A549 (cell line): ENCODE data around the gene THSD7A. TPM values are rescaled to one million over a fixed set of nuclear protein-coding genes. Genes with fewer than 3 reads are reported as not detected.

Source experiments
- ATAC-seq, 2 experiments: fragments of 200-7000 bp in 1 of 2; fragments of >200 bp in 1 of 2; cut with Nextera tagmentation in 1 of 2; cut with Tn5 transposase in 1 of 2; 3 replicates each; pipeline versions ENCODE4 v1.8.0 to v1.9.1; 2018 to 2020; ENCODE audit warnings: mild to moderate bottlenecking in 1 of 2, moderate library complexity in 1 of 2
- CTCF ChIA-PET: fragments of 300-600 bp; sonication (Branson Sonifier 250); formaldehyde crosslinking; extraction: SDS; loops from one replicate; lab custom pipeline; 2021; ENCODE audit warnings: antibody characterized with exemption, inconsistent platforms; lab: Yijun Ruan, JAX
- POLR2A ChIA-PET: fragments of 350-600 bp; formaldehyde crosslinking; extraction: SDS; loops from one replicate; lab custom pipeline; 2021; ENCODE audit warnings: antibody characterized with exemption, inconsistent platforms; lab: Yijun Ruan, JAX
- DNase-seq, 2 experiments: peaks; one replicate each; pipeline versions ENCODE4 v3.0.0 to v3.0.0-alpha.2; 2011 to 2016; ENCODE audit warnings: low read depth in 1 of 2, low spot score in 1 of 2
- FAIRE-seq: peaks from 2 replicates; lab custom pipeline; 2011; peaks lifted over from hg19 to GRCh38; lab: Jason Lieb, UNC
- H3K27ac ChIP-seq, 2 experiments: fragments of >200 bp; sonication (Bioruptor Twin); formaldehyde crosslinking; 3 replicates each; pipeline ENCODE4 v1.5.1; 2016 to 2017
- H3K4me1 ChIP-seq: fragments of >200 bp; sonication (Bioruptor Twin); formaldehyde crosslinking; 3 replicates; pipeline ENCODE4 v1.6.1; 2016
- H3K4me2 ChIP-seq: fragments of >200 bp; sonication (Bioruptor Twin); formaldehyde crosslinking; 3 replicates; pipeline ENCODE4 v1.6.1; 2016
- H3K4me3 ChIP-seq: fragments of >200 bp; sonication (Bioruptor Twin); formaldehyde crosslinking; 3 replicates; pipeline ENCODE4 v1.5.1; 2016
- H3K9me3 ChIP-seq: fragments of >200 bp; sonication (Bioruptor Twin); formaldehyde crosslinking; 3 replicates; pipeline ENCODE4 v1.6.1; 2016
- BHLHE40 ChIP-seq: IDR thresholded peaks from 2 replicates; pipeline ENCODE4 v1.6.1; 2012; ENCODE audit warnings: low read depth, low read length, inconsistent platforms
- CHD4 ChIP-seq: fragments of 200-600 bp; sonication (generic); IDR thresholded peaks from 2 replicates; pipeline ENCODE4 v1.6.1; 2016; ENCODE audit warnings: antibody characterized with exemption, mild to moderate bottlenecking, borderline replicate concordance
- EHF ChIP-seq: fragments of 250-450 bp; sonication (Bioruptor Pico); IDR thresholded peaks from 2 replicates; pipeline ENCODE4 v1.5.0; 2020; ENCODE audit warnings: mild to moderate bottlenecking
- EHMT2 ChIP-seq: fragments of 200-600 bp; sonication (generic); IDR thresholded peaks from 2 replicates; pipeline ENCODE4 v1.6.1; 2016; ENCODE audit warnings: antibody characterized with exemption, low read depth, mild to moderate bottlenecking, moderate library complexity
- ESRRA ChIP-seq: fragments of 150-350 bp; IDR thresholded peaks from 2 replicates; pipeline ENCODE4 v1.6.1; 2014; ENCODE audit warnings: mild to moderate bottlenecking, low read length, borderline replicate concordance
- FOSB ChIP-seq: fragments of 250-450 bp; sonication (Bioruptor Pico); IDR thresholded peaks from 2 replicates; pipeline ENCODE4 v1.5.0; 2020; ENCODE audit warnings: mild to moderate bottlenecking, moderate library complexity
- FOXS1 ChIP-seq: fragments of 250-450 bp; sonication (Bioruptor Pico); IDR thresholded peaks from 2 replicates; pipeline ENCODE4 v1.5.0; 2020; ENCODE audit warnings: mild to moderate bottlenecking, moderate library complexity
- HDAC2 ChIP-seq: fragments of 200-600 bp; sonication (generic); IDR thresholded peaks from 2 replicates; pipeline ENCODE4 v1.6.1; 2016
- HMGXB4 ChIP-seq: fragments of 250-450 bp; sonication (Bioruptor Pico); IDR thresholded peaks from 2 replicates; pipeline ENCODE4 v1.5.0; 2021; ENCODE audit warnings: mild to moderate bottlenecking, moderate library complexity, borderline replicate concordance
- JUN ChIP-seq, 2 experiments: fragments of >200 bp; sonication (Bioruptor Twin); formaldehyde crosslinking; IDR thresholded peaks; 2 replicates in 1 of 2; 3 replicates in 1 of 2; pipeline ENCODE4 v1.6.1; 2016 to 2017
- KDM5A ChIP-seq: fragments of 200-600 bp; sonication (generic); IDR thresholded peaks from 2 replicates; pipeline ENCODE4 v1.6.1; 2016; ENCODE audit warnings: antibody characterized with exemption, mild to moderate bottlenecking
- NFE2L2 ChIP-seq: fragments of 150-350 bp; conservative IDR thresholded peaks from 2 replicates; pipeline ENCODE4 v1.6.1; 2014; ENCODE audit warnings: low read length
- NPAS2 ChIP-seq: fragments of 250-450 bp; sonication (Bioruptor Pico); IDR thresholded peaks from 2 replicates; pipeline ENCODE4 v1.8.0; 2022; ENCODE audit warnings: mild to moderate bottlenecking, moderate library complexity, borderline replicate concordance
- NR3C1 ChIP-seq: fragments of >200 bp; sonication (Bioruptor Twin); formaldehyde crosslinking; IDR thresholded peaks from 3 replicates; pipeline ENCODE4 v1.6.1; 2017
- RFX5 ChIP-seq: fragments of 450-650 bp; IDR thresholded peaks from 2 replicates; pipeline ENCODE4 v1.7.1; 2014; ENCODE audit warnings: antibody characterized with exemption, mild to moderate bottlenecking, moderate library complexity
- RNF2 ChIP-seq: fragments of 200-600 bp; sonication (generic); IDR thresholded peaks from 2 replicates; pipeline ENCODE4 v1.6.1; 2016; ENCODE audit warnings: low read depth, mild to moderate bottlenecking, antibody characterized with exemption, moderate library complexity, borderline replicate concordance
- SREBF2 ChIP-seq: fragments of 450-650 bp; IDR thresholded peaks from 2 replicates; pipeline ENCODE4 v1.6.1; 2014; ENCODE audit warnings: mild to moderate bottlenecking, moderate library complexity
- USF2 ChIP-seq: fragments of 450-650 bp; IDR thresholded peaks from 2 replicates; pipeline ENCODE4 v1.6.1; 2014; ENCODE audit warnings: antibody characterized with exemption
- ZC3H11A ChIP-seq: fragments of 450-650 bp; IDR thresholded peaks from 2 replicates; pipeline ENCODE4 v1.6.1; 2014; ENCODE audit warnings: antibody characterized with exemption, mild to moderate bottlenecking
- WGBS: methylation state at CpG from one replicate; pipeline ENCODE4 v1.1.6; 2017; ENCODE audit errors: missing lambda C conversion rate; 5-methylcytosine and 5-hydroxymethylcytosine counted together
- polyA plus RNA-seq, 4 experiments: library from polyadenylated mRNA; depleted of rRNA in 3 of 4; stranded (reverse); fragments of >200 nt; fragmentation: RNase III in 1 of 4; extraction: RNeasy Plus Mini Kit Qiagen cat#74134 plus additional on column Dnase treatment in 1 of 4; gene quantifications; 2 replicates in 3 of 4; 3 replicates in 1 of 4; pipeline ENCODE4 v1.2.3, GENCODE V29; 2011 to 2017

THSD7A gene
- polyA plus RNA-seq, 2 of the 4 experiments (the other 2 are of a cell fraction): 5.7 to 11.8 TPM

GRCh38 chr7:11681461-11681860 is 150.5 kb downstream of the THSD7A start:
- no peak for FAIRE-seq
- no peak overlapping the region for H3K4me2 ChIP-seq
- ChIA-PET POLR2A (no interaction called here), CTCF (no interaction called here)
- TF ChIP-seq JUN (IDR thresholded peaks at IDR 0.05) (no peak), USF2 (no peak), CHD4 (no peak)
- H3K9me3 ChIP-seq: peaks cover 39% of the 10 kb centered on the region
- no peak for ATAC-seq
- no peak overlapping the region for H3K27ac ChIP-seq
- DNase-seq: no peak
- WGBS: 68% methylated on average over 3 of the region's 3 CpGs
- H3K4me1 ChIP-seq: no peaks in the 10 kb centered on the region
- no peak overlapping the region for H3K4me3 ChIP-seq

GRCh38 chr7:11675163-11675562 is 156.8 kb downstream of the THSD7A start:
- Histone ChIP-seq H3K27ac (no peak overlapping the region), H3K4me1 (peaks cover 6% of the 10 kb centered on the region; the same call in 2 of the 3 replicates), H3K9me3 (peaks cover 20% of the 10 kb centered on the region; the same call in 2 of the 3 replicates), H3K4me2 (no peak overlapping the region), H3K4me3 (no peak overlapping the region)
- WGBS: 88% methylated on average over 5 of the region's 5 CpGs
- DNase-seq: no peak
- ChIA-PET POLR2A (no interaction called here), CTCF (no interaction called here)
- no peak for ATAC-seq
- TF ChIP-seq KDM5A (no peak), NFE2L2 (no peak), NPAS2 (CRISPR knock-in tag) (no peak), SREBF2 (no peak), FOXS1 (no peak), EHF (CRISPR knock-in tag) (no peak), HMGXB4 (CRISPR knock-in tag) (no peak), ESRRA (no peak), RFX5 (no peak), BHLHE40 (no peak)
- no peak for FAIRE-seq

- DNase-seq: no peak
- Histone ChIP-seq H3K4me3 (no peak overlapping the region), H3K9me3 (no peaks in the 10 kb centered on the region), H3K4me2 (peak overlapping the region; percentile 58), H3K27ac (peak overlapping the region; percentile 13 to 57; a peak in 5 of 6 replicates), H3K4me1 (peaks cover 24% of the 10 kb centered on the region; the same call in 2 of the 3 replicates)
- 41% methylated on average over 4 of the region's 4 CpGs for WGBS
- TF ChIP-seq RNF2: no peak
- no peak for TF ChIP-seq ZC3H11A
- no peak for TF ChIP-seq HDAC2
- ChIA-PET CTCF (no interaction called here), POLR2A (no interaction called here)
- no peak for ATAC-seq
- no peak for FAIRE-seq
These were observed 163.3 kb downstream of the THSD7A start for GRCh38 chr7:11668727-11669126.

GRCh38 chr7:11667810-11668185 is 164.2 kb downstream of the THSD7A start:
- FAIRE-seq (no peak), DNase-seq (no peak), ATAC-seq (no peak; a peak in 1 of 6 replicates)
- Histone ChIP-seq H3K4me3 (no peak overlapping the region), H3K4me1 (peaks cover 24% of the 10 kb centered on the region; the same call in 2 of the 3 replicates), H3K27ac (peak overlapping the region; percentile 57 to 77), H3K9me3 (no peaks in the 10 kb centered on the region), H3K4me2 (peak overlapping the region; percentile 58)
- TF ChIP-seq FOSB (CRISPR knock-in tag) (no peak), EHMT2 (no peak), NR3C1 (no peak), EHF (CRISPR knock-in tag) (no peak)
- POLR2A ChIA-PET: no interaction called here
- WGBS: 24% methylated on average over 2 of the region's 2 CpGs
- CTCF ChIA-PET: no interaction called here
